Measurements from ENCODE around the gene IRGQ.
"Not testable (repeated sequence)": the region's sequence is repeated elsewhere in the genome, so short reads cannot be mapped to it uniquely, and the experiment has no call there.

The IRGQ gene

DNA sequence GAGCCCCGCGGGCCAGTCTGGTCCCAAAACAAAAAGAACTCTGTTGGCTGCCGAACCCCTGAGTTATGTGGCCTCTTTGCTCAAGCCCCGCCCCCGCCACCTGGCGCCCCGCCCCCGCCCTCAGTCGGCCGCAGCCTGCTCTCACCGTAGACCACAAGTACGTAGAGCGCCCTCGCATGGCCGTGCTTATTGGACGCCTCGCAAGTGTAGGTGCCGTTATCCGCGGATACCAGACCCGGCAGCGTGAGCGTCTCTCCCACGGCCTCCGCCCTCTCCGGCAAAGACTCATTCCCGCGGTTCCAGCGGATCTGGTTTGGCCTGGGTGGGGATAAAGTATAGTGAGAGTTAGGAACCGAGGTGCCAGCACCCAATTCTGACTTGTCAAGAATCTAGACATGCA lies 29.0 kb upstream of the IRGQ start:
- in situ Hi-C loops (cut with HindIII; ENCODE audit: low sequenced_read_pairs) = no loop called here

DNA sequence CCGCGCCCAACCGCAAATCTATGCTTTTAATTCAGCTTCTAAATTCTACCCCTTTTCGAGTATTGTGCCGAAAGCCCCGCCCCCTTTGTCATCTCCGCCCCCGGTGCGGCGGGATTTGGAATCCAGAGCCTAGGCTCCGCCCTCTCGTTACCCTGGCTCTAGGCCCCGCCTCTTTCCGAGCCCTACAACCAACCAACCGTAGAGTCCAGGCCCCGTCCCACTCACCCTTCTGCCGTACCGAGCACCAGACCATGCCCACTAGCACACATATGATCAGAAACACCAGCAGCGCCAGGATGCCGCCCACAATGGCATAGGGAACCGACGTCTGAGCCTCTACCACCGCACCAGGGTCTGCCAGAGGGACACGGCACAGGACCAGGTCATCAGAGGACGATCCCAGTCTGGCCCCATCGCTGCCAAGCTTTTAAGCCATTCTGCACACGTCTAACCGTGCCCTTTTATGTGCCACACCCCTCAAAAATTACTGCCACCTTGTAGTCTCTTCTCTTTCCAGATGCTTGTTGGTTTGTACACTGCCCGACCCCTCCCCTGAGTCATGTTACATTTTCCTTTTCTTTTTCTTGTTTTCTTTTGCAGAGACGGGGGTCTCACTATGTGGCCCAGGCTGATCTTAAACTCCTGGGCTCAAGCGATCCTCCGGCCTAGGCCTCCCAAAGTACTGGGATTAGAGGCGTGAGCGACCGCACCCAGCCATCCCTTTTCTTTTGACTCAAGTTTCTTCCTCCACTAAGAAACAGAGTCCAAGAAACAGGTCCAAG lies 28.1 kb upstream of the IRGQ start:
- in situ Hi-C loops (cut with HindIII; ENCODE audit: low sequenced_read_pairs) = no loop called here

DNA sequence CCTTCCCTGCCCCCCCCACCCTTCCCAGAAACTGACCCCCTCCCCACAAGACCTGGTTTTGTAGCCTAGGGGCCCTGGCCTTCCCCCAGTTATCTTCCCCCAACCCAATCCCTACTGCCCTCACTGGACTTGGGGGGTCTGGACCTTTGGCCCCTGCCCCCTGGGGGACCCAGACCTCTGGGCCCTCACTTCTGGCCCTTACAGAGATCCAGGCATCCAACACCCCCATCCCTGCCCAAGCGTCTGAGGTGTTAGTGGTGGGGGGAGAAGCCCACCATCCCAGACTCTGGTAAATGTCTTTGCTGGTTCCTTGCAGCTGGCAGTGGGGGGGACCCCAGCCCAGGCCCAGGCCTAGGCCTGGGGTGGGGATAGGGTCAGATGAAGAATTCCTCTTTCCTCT lies 27.0 kb upstream of the IRGQ start:
- in situ Hi-C loops (cut with HindIII; ENCODE audit: low sequenced_read_pairs) = no loop called here

DNA sequence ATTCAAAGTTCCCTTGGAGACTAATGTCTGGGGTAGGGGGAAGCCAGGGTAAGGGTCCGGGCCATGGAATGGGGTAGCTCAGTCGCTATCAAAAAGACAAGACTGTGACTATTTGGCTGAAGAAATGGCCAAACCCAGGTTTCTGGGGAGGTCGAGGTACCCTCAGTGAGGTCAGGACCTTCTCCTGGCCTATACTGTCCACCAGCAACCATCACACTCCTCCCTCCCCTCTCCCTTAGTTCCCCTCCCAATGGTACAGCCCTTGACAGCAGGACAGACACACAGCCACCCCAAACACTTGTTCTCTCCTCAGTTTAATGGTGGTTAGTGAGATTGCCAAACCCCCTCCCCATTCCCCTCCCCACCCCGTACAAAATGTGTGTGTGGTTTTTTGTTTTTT lies 26.1 kb upstream of the IRGQ start:
- in situ Hi-C loops (cut with HindIII; ENCODE audit: low sequenced_read_pairs) = no loop called here

DNA sequence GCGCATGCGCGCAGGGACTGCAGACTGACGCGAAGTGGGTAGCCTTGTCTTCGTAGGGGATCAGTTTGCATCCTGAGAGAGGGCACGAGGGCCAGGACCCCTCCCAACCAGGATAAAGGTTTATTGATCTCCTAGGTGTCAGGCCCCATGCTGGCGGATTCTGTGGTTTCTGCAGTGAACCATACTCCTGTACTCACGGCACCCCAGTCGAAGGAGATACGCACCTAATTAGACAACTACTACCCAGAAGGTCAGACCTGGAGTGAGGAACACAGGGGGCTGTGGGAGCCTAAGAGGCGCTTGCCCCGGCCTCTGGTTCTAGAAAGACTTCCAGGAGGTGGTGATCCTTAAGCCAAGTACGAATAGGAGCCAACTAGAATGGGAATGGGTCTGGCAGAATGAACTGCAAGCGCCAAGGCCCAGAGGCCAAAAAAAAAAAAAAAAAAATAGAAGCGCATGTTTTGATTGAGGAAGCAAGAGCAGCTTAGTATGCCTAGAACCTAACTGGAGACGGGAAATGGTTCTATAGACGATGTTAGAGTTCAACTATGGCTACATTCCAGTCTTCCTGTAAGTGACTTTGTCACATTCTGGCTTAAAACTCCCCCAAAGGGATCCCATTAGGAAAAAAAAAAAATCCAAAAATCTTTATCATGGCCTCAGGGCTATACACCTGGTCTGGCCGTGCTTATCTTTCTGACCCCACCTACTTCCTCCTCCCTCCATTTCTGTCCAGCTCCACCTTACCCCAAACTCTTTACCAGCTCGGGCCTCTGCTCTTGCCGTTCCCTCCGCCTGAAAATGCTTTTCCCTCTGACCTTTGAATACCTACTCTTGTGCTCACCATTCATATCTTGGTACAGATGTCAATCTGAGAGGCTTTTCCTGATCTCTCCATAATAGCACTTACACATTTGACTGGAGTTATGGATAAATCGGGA lies 24.4 kb upstream of the IRGQ start:
- in situ Hi-C loops (cut with HindIII; ENCODE audit: low sequenced_read_pairs) = no loop called here

DNA sequence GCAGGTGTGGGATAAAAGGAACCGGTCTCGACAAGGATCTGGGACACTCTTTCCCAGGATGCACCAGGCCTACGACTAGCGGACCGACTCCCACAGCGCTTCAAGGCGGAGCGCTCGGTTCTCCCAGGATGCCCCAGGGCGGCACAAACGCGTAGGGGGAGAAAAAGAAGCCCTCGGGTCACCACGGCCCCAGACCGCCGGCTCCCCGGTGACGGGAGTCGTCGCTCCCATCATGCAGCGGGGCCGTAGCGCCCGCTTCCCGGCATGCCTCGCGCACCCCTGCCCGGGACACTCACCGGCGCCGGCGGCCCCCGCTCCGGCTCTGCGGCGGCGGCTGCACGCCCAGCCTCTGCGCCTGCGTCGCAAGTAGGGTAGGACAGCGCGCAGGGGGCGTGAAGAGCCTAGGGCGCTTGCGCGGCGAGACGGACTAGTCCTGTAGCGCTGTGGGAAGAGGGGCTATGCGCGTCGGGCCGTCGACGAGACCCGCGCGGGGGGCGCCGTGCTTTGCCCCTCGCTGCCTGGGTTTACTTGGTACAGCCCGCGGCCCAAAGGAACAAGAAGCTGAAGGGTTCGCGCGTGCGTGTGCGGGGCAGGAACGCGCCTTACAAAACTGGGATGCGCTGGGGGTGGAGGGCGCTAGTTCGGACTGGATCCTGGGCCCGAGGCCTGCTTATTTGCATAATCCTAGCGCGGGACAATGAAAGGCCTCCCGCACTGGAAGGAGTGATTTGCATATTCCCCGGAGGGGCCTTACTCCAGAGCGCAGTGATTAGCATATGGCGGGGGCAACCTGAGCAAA lies 23.5 kb upstream of the IRGQ start, which contains the start of gene ZNF428:
ZNF428 (minus strand) TSS at position 368 of the 799 bp plus-strand sequence. CDS start 5,325 bp downstream, outside the sequence.
- in situ Hi-C loops (cut with HindIII; ENCODE audit: low sequenced_read_pairs) = no loop called here

DNA sequence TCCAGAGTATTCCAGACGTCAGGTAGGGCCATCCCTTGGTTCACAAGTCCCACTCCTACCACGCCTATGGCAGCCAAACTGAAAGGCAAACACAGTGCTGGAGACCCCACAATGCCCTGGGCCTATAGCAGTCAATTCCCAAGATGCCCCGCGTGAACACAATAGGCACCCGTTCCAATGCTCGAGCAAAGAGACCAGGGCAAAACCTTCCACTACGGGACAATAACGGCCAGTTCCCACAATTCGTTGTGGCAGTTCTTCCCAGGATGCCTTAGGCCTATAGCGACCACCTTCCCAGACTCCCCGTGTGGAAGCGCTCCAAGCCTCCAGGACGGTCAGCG lies 23.0 kb upstream of the IRGQ start:
- in situ Hi-C loops (cut with HindIII; ENCODE audit: low sequenced_read_pairs) = no loop called here

DNA sequence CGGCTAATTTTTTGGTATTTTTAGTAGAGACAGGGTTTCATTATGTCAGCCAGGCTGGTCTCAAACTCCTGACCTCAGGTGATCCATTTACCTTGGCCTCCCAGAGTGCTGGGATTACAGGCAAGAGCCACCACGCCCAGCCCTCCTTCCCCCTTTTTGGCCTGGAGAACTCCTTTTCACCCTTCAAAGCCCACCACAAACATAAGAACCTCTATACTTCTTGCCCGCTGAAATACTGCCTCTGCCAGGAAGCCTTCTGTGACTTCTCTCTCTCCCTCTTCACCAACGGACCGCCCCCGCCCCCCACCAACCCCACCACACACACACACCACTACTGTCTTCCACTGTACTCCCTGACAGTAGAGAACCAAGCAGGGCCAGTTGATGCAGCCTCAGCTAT lies 21.0 kb upstream of the IRGQ start:
- in situ Hi-C loops (cut with HindIII; ENCODE audit: low sequenced_read_pairs) = no loop called here

DNA sequence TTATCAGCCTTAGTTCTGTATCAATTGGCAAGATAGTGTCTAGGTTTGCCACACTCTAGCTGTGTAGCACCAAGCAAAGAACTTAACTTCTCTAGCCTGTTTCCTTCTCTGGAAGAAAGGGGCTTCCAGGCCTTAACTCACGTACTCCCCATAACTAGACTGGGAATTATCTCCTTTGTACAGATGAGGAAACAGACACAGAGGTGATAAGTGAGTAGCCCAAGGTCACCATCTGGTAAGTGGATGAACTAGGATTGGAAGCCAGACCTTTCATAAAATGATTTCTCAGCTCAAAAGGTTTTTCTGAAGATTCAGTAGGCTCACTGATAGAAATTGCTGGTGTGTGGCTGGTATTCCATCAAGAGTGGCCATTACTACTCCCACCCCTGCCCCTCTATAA lies 20.4 kb upstream of the IRGQ start:
- in situ Hi-C loops (cut with HindIII; ENCODE audit: low sequenced_read_pairs) = no loop called here

DNA sequence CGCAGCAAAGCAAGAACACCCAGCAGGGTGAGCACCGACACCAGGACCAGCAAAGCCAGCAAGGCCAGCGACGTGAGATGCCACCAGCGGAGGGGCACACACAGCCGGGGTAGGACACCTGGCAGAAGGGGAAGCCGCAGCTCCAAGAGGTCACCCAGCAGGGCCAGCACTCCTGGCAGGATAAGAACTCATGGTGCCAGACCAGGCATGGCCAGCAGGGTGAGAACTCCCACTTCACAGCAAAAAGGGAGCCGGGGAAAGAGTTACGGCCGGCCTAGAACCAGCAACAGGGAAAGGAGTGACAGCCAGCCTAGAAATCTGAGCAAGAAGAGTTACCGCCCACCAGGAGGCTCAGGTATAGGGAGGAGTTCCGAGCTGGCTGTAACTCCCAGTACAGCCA lies 16.4 kb upstream of the IRGQ start:
- in situ Hi-C loops (cut with HindIII; ENCODE audit: low sequenced_read_pairs) = no loop called here

DNA sequence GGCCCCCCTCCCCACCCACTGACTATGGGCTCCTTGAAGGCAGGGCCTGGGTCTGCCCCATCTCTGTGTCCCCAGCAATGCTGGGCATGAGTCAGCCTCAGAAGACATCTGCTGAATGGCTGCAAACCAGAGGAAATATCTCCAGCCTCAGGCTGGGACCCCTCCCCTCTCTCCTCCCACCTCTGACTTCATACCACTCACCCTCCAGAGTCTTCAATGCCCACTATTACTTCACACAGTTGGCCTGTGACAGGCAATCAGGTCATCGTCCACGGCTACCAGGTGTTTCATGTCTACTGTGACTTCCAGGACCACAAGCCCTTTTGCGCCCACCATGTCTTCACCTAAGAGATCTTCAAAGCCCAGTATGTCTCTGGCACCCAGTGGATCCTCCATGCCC lies 15.9 kb upstream of the IRGQ start, which contains the start of gene SRRM5:
SRRM5 (plus strand) TSS at position 301 of the 400 bp plus-strand sequence; CDS start at position 335, 34 bp downstream.
- in situ Hi-C loops (cut with HindIII; ENCODE audit: low sequenced_read_pairs) = no loop called here

DNA sequence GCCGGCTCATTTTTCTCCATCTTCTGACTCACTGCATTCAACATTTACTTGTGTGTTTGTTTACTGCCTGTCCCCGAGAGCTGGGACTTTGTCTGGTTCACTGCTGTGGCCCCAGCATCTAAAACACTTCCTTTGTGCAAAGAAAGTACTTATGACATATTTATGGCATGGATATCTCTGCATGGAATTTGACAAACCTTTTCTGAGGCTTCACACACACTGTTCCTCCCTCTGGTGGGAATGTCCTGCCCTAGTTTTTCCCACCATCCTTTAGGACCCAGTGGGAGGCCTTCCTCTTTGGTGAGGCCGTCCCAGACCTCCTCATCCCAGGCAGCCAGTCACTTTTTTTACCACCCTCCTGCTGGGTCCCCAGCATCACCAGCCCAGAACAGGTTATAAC lies 14.6 kb upstream of the IRGQ start:
- in situ Hi-C loops (cut with HindIII; ENCODE audit: low sequenced_read_pairs) = no loop called here

DNA sequence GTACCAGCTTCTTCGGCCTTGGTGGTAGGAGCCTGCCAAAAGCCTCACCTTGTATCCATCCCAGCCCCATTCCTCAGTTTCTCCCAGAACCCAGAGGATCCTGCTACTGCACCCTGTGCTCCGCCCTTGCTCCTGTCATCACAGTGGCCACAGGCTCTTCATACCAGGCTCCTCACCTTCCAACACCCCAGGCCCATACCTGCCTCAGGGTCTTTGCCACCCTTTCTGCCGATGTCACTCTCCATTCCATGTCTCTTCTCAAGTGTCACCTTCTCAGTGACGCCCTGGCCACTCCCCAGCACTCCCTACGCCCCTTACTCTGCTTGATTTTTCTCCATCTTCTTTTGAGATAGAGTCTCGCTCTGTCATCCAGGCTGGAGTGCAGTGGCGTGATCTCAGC lies 13.9 kb upstream of the IRGQ start:
- in situ Hi-C loops (cut with HindIII; ENCODE audit: low sequenced_read_pairs) = no loop called here

DNA sequence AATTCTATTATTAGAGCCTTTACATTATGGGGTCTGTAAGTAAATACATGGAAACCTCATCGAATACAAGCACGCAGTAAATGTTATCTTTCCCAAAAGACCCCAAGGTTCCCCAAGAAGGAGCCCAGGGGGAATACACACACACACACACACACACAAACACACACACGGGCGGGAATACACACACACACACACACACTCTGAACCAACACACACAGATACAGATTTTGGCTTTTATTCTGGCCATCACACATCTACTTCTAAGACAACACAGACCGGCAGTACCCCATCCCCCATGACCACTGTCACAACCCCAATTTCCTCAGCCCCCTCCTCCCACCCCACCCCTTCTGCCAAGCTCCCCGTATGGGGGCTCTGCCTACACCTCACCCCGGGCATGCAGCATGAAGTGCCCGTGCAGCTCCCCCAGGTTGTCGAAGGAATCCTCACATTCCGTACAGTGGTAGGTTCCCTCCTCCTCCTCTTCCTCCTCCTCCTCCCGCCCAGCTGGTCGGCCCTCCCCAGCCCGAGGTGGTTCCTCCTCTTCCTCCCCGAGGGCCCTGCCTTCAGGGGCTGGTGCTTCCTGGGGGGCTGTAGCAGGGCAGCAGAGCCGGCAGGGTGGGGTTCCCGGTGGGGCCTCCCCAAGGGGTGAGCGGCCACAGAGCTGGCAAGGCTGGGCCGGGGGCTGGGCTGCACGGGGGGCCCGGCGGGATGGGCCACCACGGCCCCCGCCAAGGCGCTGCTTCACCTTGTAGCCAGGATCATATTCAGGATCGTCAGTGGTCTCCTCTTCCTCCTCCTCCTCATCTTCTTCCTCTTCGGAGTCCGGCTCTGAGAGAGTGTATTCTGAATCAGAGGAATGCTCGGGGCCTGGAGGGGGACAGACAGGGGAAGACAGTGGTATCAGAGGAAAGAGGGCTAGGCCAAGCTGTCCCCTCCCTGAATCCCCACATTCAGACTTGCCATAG lies 11.6 kb upstream of the IRGQ start:
- in situ Hi-C loops (cut with HindIII; ENCODE audit: low sequenced_read_pairs) = no loop called here

DNA sequence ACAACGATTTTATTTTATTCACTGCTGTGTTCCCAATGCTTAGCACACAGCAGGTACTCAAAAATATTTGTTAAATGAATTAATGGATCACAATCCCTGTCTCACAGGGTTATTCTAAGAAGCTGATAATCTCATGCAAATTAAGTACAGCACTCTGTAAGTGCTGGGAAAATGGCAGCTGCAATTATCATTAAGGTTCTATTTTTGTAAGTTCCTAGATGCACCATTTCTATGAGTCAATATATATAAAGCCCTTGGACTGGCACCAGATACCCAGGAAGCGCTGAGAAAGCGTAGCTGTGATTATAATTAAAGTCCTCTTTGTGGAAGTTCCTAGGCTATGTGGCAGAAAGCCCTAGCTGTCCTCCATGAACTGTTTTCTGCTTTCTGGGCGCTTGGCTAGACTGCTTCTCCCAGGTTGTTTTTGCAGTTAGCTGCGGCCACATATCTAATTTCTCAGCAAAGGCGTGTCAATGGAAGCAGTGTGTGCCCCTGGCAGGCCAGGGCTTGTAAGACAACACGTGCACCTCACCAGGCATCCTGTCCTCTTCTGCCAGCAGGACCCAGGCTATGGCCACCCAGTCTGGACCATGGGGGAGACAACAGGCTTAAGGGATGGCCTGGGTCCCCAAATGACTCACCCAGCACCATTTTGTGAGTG lies 10.8 kb upstream of the IRGQ start:
- in situ Hi-C loops (cut with HindIII; ENCODE audit: low sequenced_read_pairs) = no loop called here

DNA sequence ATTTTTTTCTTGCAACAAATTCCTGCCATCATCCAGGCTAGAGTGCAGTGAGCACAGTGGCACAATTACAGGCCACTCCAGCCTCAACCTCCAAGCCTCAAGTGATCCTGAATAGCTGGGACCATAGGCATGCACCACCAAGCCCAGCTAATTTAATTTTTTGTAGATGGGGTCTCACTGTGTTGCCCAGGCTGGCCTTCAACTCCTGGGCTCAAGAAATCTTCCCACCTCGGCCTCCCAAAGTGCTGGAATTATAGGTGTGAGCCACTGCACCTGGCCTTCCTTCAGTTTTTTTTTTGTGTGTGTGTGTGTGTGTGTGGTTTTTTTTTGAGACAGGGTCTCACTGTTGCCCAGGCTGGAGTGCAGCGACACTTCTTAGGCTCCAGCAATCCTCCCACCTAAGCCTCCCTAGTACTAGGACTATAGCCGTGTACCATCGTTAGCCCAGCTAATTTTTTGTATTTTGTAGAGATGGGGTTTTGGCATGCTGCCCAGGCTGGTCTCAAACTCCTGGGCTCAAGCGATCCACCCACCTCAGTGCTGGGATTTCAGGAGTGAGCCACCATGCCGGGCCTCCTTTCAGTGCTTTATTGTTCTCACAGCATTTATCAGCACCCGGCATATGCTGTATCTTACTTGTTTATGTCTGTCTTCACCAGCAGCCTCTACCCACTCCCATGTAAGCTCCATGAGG lies 10.1 kb upstream of the IRGQ start:
- in situ Hi-C loops (cut with HindIII; ENCODE audit: low sequenced_read_pairs) = no loop called here

DNA sequence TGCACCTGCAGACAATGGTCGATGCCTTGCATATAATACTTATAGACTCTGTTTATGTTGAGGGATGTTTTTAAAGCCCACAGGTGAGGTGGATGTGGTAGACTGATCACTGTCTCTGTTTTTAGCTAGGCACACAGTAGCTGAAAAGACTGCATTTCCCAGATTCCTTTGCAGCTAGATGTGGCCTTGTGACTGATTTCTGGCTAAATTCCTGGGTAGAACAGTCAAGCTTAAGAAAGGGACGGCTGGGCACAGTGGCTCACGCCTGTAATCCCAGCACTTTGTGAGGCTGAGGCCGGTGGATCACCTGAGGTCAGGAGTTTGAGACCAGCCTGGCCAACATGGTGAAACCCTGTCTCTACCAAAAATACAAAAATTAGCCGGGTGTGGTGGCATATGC lies 4.4 kb upstream of the IRGQ start:
- in situ Hi-C loops (cut with HindIII; ENCODE audit: low sequenced_read_pairs) = not testable (repeated sequence)

DNA sequence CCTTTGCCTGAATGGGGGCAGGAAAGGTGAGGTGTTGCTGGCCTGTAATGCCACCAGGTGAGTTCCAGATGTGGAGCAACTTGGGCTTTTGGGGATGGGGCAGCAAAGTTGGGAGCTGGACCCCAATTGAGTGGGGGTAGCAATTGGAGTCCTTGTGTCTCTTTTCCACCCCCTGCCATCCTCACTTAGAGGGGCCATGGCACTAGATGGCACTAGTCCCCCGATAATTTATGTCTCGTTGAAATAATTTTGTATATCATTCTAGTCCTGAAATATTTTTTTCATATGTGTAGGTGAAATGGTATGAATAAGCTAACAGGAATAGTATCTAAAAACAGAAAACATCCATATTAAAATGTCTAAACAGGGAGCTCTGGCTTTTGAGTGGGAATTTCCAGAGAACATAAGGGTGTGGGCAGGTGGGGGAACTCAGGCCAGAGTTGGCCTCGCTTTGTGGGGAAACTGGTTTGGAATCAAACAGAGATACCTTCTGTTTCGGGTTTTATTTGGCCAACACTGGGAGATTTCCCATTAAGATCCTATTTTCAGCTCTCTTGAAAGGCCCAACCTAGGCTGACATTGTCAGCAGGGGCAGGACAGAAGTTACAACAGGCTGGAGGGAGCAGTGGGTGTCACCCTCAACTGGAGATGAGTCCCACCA lies 3.8 kb upstream of the IRGQ start:
- in situ Hi-C loops (cut with HindIII; ENCODE audit: low sequenced_read_pairs) = no loop called here
